Muscle of leg (tissue), 11 donors: Measurements from ENCODE around the gene HHAT. TPM values are rescaled to one million over a fixed set of nuclear protein-coding genes. Genes with fewer than 3 reads are reported as not detected.
A peak's percentile ranks its signal among the peaks of the same experiment; 100 is the strongest.

Experiments
- DNase-seq: peaks from one replicate; pipeline ENCODE4 v3.0.0; 2013
- H3K27ac ChIP-seq: one replicate; pipeline ENCODE4 v1.5.1; 2013; ENCODE audit warnings: mild to moderate bottlenecking, low read length, control low read depth
- H3K27me3 ChIP-seq: one replicate; pipeline ENCODE4 v1.6.1; 2013; ENCODE audit warnings: low read length; ENCODE audit not compliant: control insufficient read depth, insufficient read depth
- H3K36me3 ChIP-seq: one replicate; pipeline ENCODE4 v1.6.1; 2013; ENCODE audit warnings: low read length; ENCODE audit not compliant: control insufficient read depth, insufficient read depth
- H3K4me1 ChIP-seq: one replicate; pipeline ENCODE4 v1.6.1; 2013; ENCODE audit warnings: low read length; ENCODE audit not compliant: control insufficient read depth, insufficient read depth
- H3K4me3 ChIP-seq: one replicate; pipeline ENCODE4 v1.5.1; 2013; ENCODE audit warnings: low read length, control low read depth
- H3K9me3 ChIP-seq: replicated peaks from 2 replicates; pipeline ENCODE4 v1.6.1; 2013; ENCODE audit warnings: low read depth, low read length; ENCODE audit not compliant: control insufficient read depth
- WGBS: methylation state at CpG from one replicate; pipeline ENCODE4 v1.1.5; 2013; ENCODE audit warnings: missing lambda C conversion rate; ENCODE audit not compliant: insufficient coverage; 5-methylcytosine and 5-hydroxymethylcytosine counted together
- polyA plus RNA-seq, 8 donors: library from polyadenylated mRNA; unstranded; fragments of 120-200 nt; gene quantifications; one replicate each; pipeline versions ENCODE4 v1.2.1 to v1.2.3, GENCODE V29; 2013; ENCODE audit warnings: inconsistent platforms in 1 of 8, low replicate concordance in 1 of 8; ENCODE audit not compliant: insufficient read length in 8 of 8, insufficient read depth in 1 of 8
- total RNA-seq: library from RNA; stranded (reverse); fragments of 120-200 nt; gene quantifications from one replicate; pipeline ENCODE4 v1.2.4, GENCODE V29; 2013

HHAT gene
- total and polyA plus RNA-seq, 9 donors = 3.8 to 6.6 (median 4.5) TPM

DNA sequence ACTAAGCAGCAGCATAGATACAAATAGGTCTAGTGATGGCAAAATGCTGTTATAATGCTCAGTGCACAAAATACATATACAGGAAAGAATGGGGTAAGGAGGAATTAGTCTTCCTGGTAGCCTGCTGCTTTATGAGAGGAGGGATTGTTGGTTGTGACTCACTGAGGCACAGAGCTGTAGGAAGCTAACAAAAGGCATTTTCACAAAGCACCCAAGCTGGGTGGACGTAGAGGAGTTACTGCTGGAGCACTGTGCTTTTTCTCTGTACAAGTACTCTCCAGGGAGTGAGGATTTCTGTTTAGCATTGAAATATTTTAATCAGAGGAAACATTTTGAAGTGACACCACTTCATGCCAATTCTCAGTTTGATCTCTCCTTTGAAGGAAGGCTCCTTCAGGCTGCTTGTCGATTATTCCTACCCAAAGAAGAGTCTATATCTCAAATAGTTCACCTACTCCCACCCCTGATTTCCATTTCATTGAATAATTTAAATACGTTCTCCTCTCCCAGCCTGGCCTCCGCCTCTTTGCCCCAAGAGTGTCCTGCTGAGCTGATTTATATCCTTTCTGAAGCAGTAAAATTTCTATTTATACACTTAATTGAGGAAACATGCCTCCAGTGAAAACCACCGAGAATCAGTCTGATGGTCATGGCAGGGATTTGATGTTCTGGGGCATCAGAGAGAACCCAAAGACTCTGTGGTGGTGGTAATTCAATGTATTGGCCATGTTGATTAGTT is 271.9 kb downstream of the HHAT start:
- no peak for DNase-seq
- H3K36me3 ChIP-seq = no peaks in the 10 kb centered on the region
- no peak overlapping the region for H3K4me3 ChIP-seq
- no peaks in the 10 kb centered on the region for H3K27me3 ChIP-seq
- WGBS = 50% methylated on average over 2 of the region's 5 CpGs
- H3K9me3 ChIP-seq = no peaks in the 10 kb centered on the region
- H3K27ac ChIP-seq = no peak overlapping the region
- H3K4me1 ChIP-seq = no peaks in the 10 kb centered on the region

DNA sequence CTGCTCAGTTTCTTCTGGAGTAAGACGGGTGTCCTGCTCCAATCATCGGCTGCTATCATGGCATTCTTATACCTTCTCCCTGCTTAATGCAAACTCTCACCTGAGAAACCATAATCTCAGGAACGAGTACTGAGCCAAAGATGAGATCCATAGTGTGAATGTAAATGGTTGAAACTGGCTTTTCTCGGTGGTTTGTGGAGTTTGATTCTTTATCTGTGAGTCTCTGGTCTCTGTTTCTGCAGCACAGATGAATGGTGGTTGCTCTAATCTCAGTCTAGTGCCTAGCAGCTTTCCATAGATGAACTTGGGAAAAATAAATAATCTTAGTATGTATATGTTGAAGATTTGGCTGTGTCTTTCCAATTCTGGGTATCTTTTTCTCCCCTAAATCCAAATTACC is 274.4 kb downstream of the HHAT start:
- H3K4me1 ChIP-seq = no peaks in the 10 kb centered on the region
- DNase-seq = no peak
- no peak overlapping the region for H3K27ac ChIP-seq
- H3K9me3 ChIP-seq = no peaks in the 10 kb centered on the region
- WGBS = 92% methylated on average over 2 of the region's 4 CpGs
- H3K4me3 ChIP-seq = no peak overlapping the region
- no peaks in the 10 kb centered on the region for H3K27me3 ChIP-seq
- H3K36me3 ChIP-seq = no peaks in the 10 kb centered on the region

DNA sequence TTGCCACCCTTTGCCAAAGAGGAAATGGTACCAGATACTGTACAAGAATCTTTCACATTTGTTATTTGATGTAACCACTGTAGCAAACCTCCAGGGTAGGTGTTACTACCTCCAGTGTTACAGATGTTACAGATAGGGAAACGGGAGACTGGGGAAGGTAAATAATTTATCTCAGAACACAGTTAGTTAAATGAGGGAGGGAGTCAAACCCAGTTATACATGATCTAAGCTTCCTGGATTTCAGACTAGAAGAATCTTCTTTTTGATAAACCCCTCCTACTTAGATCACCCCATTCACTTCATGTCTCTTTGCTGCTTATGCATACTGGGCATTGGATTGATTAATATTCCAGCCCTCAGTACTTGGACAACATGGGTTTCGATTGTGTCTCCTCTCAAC is 276.4 kb downstream of the HHAT start:
- Histone ChIP-seq H3K4me3 (no peak overlapping the region), H3K36me3 (no peaks in the 10 kb centered on the region), H3K9me3 (no peaks in the 10 kb centered on the region), H3K4me1 (no peaks in the 10 kb centered on the region), H3K27ac (no peak overlapping the region), H3K27me3 (no peaks in the 10 kb centered on the region)
- no peak for DNase-seq
- no CpG with 5 or more reads among the region's 2 CpGs for WGBS

DNA sequence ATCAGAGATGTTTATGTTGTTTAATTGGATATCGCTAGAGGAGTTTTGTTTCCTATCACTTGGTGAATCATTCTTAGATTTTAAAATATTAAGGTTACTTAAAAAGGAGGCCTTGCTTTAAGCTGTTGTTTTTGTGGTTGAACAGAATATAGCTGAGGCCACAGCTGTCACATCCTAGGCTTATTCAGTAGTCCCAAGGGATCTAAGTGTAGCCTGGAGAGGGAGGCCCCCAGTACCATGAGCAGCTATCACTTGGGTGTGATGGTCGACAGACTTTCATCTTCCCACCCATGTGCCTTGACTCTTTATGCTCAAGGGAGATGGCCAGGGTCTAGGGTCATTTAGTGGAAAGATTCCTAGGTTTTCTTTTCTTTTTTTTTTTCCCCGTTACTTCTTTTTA is 278.7 kb downstream of the HHAT start:
- WGBS = no CpG with 5 or more reads among the region's 3 CpGs
- Histone ChIP-seq H3K4me3 (no peak overlapping the region), H3K27me3 (no peaks in the 10 kb centered on the region), H3K9me3 (no peaks in the 10 kb centered on the region), H3K36me3 (no peaks in the 10 kb centered on the region), H3K4me1 (no peaks in the 10 kb centered on the region), H3K27ac (no peak overlapping the region)
- DNase-seq = no peak

DNA sequence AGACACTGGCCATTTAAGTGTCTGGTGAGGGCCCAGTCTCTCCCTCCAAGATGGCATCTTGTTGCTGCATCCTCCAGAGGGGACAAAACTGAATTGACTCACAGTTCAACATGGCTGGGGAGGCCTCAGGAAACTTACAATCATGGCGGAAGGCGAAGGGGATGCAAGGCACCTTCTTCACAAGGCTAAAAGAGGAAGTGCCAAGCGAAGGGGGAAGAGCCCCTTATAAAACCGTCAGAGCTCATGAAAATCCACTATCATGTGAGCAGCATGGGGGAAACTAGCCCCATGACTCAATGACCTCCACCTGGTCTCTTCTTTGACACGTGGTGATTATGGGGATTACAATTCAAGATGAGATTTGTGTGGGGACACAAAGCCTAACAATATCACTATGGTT is 280.1 kb downstream of the HHAT start:
- no peaks in the 10 kb centered on the region for H3K4me1 ChIP-seq
- H3K27me3 ChIP-seq = no peaks in the 10 kb centered on the region
- no peak for DNase-seq
- 100% methylated on average over 1 of the region's 5 CpGs for WGBS
- no peak overlapping the region for H3K27ac ChIP-seq
- no peaks in the 10 kb centered on the region for H3K9me3 ChIP-seq
- no peaks in the 10 kb centered on the region for H3K36me3 ChIP-seq
- H3K4me3 ChIP-seq = no peak overlapping the region

DNA sequence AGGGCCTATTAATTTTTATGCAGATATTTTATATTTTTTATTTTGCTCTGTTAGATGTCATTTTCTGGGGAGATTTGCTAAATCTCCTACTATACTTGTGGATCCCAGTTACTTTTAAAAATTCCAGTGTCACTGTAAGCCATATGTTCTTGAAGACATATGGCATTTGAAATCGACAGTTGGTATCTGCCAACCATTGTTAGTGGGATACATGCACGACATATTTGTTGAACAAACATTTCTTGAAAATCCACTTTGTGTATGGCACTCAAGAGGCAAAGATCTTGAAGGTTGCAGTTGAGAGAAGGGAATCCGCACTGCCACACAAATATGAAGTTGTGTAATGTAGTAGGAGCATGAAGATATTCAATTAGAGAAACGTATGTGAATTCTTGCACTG is 287.7 kb downstream of the HHAT start:
- DNase-seq = no peak
- H3K4me1 ChIP-seq = no peaks in the 10 kb centered on the region
- no peaks in the 10 kb centered on the region for H3K27me3 ChIP-seq
- H3K9me3 ChIP-seq = no peaks in the 10 kb centered on the region
- 100% methylated on average over 1 of the region's 4 CpGs for WGBS
- H3K27ac ChIP-seq = no peak overlapping the region
- H3K36me3 ChIP-seq = no peaks in the 10 kb centered on the region
- H3K4me3 ChIP-seq = no peak overlapping the region

DNA sequence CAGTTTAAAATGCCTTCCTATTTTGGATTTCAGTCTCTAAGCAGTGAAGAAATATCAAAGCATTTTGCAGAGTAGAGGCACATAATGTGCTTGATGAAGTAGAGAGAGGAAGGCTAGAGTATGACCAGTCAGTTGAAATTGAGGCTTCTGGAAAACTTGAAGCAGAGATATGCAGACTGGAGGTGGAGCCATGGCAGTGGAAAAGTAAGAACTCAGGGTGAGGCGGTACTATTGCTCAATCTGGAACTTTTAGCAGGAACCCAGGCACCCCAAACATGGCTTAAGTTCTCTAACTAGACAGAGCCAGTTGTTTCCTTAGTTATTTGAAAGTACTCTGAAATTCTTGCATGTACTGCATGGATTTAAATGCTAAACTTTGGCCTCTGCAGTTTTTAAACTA is 288.6 kb downstream of the HHAT start:
- H3K9me3 ChIP-seq = no peaks in the 10 kb centered on the region
- no CpG with 5 or more reads among the region's 1 CpG for WGBS
- no peaks in the 10 kb centered on the region for H3K36me3 ChIP-seq
- H3K27me3 ChIP-seq = no peaks in the 10 kb centered on the region
- H3K4me3 ChIP-seq = no peak overlapping the region
- H3K4me1 ChIP-seq = no peaks in the 10 kb centered on the region
- H3K27ac ChIP-seq = no peak overlapping the region
- no peak for DNase-seq

DNA sequence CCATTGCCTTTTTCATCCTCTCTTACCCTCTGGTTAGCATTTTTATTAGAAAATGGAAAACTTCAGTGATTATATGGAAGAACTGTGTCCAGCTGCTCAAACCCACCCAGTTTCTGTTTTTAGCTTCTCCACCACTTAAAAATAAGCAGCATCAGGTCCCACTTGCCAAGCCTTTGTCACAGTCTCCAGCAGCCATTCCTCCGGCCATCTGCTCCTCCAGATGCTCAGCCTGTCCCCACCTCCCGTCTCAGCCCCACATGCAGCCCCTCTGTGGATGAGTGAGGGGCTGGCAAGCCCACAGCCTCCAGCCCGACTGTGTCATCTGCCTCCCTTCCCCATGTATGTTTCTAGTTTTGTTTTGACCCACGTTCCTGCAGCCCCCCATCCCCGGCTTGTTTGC is 289.7 kb downstream of the HHAT start:
- DNase-seq = peak; percentile 75
- no peaks in the 10 kb centered on the region for H3K9me3 ChIP-seq
- H3K4me1 ChIP-seq = no peaks in the 10 kb centered on the region
- WGBS = 50% methylated on average over 2 of the region's 5 CpGs
- no peak overlapping the region for H3K4me3 ChIP-seq
- no peaks in the 10 kb centered on the region for H3K36me3 ChIP-seq
- H3K27me3 ChIP-seq = no peaks in the 10 kb centered on the region
- H3K27ac ChIP-seq = peak overlapping the region; percentile 38

DNA sequence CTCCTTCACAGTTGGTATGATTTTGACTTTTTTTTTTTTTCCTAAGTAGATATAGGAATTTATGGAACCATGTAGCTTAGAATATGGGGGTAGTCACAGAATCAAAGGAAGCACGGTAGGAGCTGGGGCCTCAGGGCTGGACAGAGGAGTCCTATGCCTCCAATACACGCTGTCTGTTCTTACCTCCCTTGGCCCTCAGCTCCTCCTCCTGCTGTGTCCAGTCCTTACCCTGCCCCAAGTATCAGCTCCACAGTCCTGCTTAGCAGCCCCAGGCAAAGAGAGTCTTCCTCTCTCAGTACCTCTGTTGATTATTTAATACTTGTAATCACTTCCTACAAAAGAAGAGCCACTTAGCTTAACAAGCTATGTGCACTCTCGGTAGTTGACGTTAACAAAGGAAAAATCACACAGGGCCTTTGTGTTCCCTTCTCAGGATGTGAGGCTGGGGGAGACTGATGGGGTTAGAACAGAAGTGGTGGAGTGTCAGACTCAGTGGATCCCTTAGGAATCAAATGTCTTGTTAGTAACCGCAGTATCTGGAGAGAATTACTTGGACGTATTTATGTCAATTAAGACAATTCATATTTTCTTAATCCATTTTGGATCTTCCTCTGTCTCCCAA is 292.3 kb downstream of the HHAT start:
- no peaks in the 10 kb centered on the region for H3K9me3 ChIP-seq
- H3K4me3 ChIP-seq = no peak overlapping the region
- no peaks in the 10 kb centered on the region for H3K36me3 ChIP-seq
- no peak for DNase-seq
- no peaks in the 10 kb centered on the region for H3K27me3 ChIP-seq
- 55% methylated on average over 2 of the region's 6 CpGs for WGBS
- H3K4me1 ChIP-seq = peaks cover 13% of the 10 kb centered on the region
- H3K27ac ChIP-seq = no peak overlapping the region

DNA sequence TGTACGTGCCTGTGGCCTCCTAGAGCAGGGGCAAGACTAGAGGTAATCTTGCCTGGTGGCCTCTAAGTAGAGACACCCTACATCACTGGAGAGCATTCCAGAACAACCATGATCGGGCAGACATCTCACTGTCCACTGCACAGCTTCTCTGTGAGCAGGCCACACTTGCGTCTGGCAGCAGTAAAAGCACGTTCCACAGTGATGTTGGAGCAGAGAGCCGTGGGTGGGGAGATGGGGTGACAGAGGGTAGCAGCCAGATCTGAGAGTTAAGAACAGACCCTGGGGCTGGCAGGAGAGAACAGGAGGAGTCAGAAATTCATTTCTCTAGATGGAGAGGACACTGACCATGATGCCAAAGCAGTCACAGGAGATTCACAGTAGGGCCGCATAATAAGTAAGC is 293.0 kb downstream of the HHAT start:
- Histone ChIP-seq H3K4me3 (no peak overlapping the region), H3K27me3 (no peaks in the 10 kb centered on the region), H3K9me3 (no peaks in the 10 kb centered on the region), H3K27ac (no peak overlapping the region), H3K4me1 (peaks cover 18% of the 10 kb centered on the region), H3K36me3 (no peaks in the 10 kb centered on the region)
- DNase-seq = no peak
- 62% methylated on average over 5 of the region's 6 CpGs for WGBS
